ENCODE data around the gene PPIF. TPM values are rescaled to one million over a fixed set of nuclear protein-coding genes. Genes with fewer than 3 reads are reported as not detected.
"Not testable (repeated sequence)": the region's sequence is repeated elsewhere in the genome, so short reads cannot be mapped to it uniquely, and the experiment has no call there.

The PPIF gene
- total RNA-seq, 6 donors from 2014 or later: 19.3 to 46.5 (median 31.2) TPM

DNA sequence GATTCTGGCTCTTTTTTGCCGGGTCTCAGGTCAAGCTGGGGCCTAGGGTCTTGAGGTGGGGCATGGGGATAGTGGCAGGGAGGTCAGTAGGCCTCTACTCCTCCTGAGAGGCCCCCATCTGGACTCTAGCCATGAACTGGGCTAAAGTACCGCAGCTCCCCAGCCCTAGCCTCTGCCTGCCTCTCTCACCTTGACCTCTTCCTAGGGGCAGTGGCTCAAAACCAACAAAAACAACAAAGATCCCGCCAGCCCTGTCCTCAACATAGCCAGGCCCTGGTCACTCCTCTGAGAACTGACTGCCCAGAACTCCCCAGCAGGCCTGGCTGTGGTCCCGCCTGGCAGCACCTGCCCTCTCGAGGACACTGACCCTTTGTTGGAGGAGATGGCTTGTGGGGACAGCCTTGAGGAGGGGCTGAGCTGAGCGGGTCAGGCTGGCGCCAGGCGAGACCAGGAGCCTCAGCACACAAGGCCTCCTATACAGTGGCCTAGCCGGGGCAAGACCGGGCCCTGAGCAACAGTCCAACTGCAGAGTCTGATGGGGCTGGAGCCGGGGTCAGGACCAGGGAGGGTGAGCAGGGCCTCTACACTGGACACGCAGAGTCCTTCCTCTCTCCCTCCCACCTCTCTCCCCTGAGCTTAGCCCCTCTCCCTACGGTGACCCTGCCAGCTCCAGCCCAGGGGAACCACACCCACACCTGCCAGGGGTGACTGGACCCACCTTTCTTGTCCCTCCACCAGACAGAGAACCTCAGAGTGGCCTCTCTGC, 11.6 kb upstream of the PPIF start:
- H3K27me3 ChIP-seq: no peaks in the 10 kb centered on the region
- H3K4me1 ChIP-seq: no peaks in the 10 kb centered on the region
- 89 to 91% methylated on average over 6 to 13 of the region's 13 CpGs for WGBS, 2 donors
- no peaks in the 10 kb centered on the region for H3K9me3 ChIP-seq
- TF ChIP-seq POLR2A (IDR thresholded peaks at IDR 0.05) (no peak), POLR2AphosphoS5 (IDR thresholded peaks at IDR 0.05) (no peak), EP300 (IDR thresholded peaks at IDR 0.05) (no peak)
- TF ChIP-seq, protein P1, sequence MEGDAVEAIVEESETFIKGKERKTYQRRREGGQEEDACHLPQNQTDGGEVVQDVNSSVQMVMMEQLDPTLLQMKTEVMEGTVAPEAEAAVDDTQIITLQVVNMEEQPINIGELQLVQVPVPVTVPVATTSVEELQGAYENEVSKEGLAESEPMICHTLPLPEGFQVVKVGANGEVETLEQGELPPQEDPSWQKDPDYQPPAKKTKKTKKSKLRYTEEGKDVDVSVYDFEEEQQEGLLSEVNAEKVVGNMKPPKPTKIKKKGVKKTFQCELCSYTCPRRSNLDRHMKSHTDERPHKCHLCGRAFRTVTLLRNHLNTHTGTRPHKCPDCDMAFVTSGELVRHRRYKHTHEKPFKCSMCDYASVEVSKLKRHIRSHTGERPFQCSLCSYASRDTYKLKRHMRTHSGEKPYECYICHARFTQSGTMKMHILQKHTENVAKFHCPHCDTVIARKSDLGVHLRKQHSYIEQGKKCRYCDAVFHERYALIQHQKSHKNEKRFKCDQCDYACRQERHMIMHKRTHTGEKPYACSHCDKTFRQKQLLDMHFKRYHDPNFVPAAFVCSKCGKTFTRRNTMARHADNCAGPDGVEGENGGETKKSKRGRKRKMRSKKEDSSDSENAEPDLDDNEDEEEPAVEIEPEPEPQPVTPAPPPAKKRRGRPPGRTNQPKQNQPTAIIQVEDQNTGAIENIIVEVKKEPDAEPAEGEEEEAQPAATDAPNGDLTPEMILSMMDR (IDR thresholded peaks at IDR 0.05): no peak
- no peak overlapping the region for H3K4me3 ChIP-seq
- no peak overlapping the region for H3K27ac ChIP-seq
- ATAC-seq (ENCODE audit: low FRiP score in 2 of 2): no peak
- H3K36me3 ChIP-seq: no peaks in the 10 kb centered on the region
- DNase-seq: no peak

DNA sequence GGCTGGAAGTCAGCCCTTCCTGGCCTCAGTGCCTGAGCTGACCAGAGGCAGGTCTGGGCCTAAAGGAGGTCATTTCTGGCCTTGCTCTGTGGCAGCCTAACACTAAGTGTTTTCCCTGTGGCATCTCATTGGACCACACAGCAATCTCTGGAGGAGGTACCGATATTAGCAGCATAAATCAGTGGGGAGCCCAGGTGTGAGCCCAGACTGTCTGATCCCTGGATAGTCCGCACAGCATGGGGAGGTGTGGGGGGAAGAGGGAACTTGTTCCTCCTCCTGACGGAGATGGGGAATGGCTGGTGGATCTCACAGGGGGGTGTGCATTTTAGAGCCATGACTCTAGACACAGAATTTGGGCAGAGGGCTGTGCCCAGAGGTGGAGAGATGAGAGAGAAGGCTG, 11.0 kb upstream of the PPIF start:
- Histone ChIP-seq H3K4me3 (no peak overlapping the region), H3K36me3 (no peaks in the 10 kb centered on the region), H3K27me3 (no peaks in the 10 kb centered on the region), H3K4me1 (no peaks in the 10 kb centered on the region), H3K9me3 (no peaks in the 10 kb centered on the region), H3K27ac (no peak overlapping the region)
- DNase-seq (no peak), ATAC-seq (ENCODE audit: low FRiP score in 2 of 2) (no peak)
- 94 to 97% methylated on average over 3 of the region's 3 CpGs for WGBS, 2 donors
- no peak for TF ChIP-seq POLR2A (IDR thresholded peaks at IDR 0.05)
- TF ChIP-seq EP300 (IDR thresholded peaks at IDR 0.05): no peak
- TF ChIP-seq, protein P1 (IDR thresholded peaks at IDR 0.05): no peak
- no peak for TF ChIP-seq POLR2AphosphoS5 (IDR thresholded peaks at IDR 0.05)

DNA sequence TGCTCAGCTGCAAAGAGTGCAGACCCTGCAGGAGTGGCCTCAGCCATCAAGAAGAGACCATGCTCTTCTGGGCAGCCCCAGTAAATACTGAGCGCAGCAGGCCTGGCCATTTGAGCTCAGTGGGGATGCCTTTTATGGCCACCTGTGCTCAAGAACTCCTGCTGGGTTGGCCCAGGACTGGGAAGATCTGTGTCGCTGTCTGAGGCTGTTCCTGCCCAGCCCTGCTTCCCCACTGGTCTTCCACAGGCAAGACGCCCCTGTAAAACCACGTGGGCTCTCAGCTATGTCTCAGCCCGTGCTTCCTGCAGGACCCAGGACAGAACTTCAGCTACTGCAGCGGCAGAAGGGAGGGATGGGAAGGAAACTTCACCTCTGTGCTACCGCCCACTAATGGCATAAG, 10.5 kb upstream of the PPIF start:
- H3K4me1 ChIP-seq: no peaks in the 10 kb centered on the region
- no peaks in the 10 kb centered on the region for H3K36me3 ChIP-seq
- H3K4me3 ChIP-seq: no peak overlapping the region
- WGBS, 2 donors: 74% methylated on average over 7 of the region's 7 CpGs; no CpG with 5 or more reads in 1 of the 2 donors
- ATAC-seq (ENCODE audit: low FRiP score in 2 of 2): no peak
- no peaks in the 10 kb centered on the region for H3K9me3 ChIP-seq
- H3K27ac ChIP-seq: no peak overlapping the region
- no peak for DNase-seq
- H3K27me3 ChIP-seq: no peaks in the 10 kb centered on the region
- TF ChIP-seq EP300 (IDR thresholded peaks at IDR 0.05): no peak
- no peak for TF ChIP-seq POLR2AphosphoS5 (IDR thresholded peaks at IDR 0.05)
- TF ChIP-seq, protein P1 (IDR thresholded peaks at IDR 0.05): no peak
- no peak for TF ChIP-seq POLR2A (IDR thresholded peaks at IDR 0.05)

DNA sequence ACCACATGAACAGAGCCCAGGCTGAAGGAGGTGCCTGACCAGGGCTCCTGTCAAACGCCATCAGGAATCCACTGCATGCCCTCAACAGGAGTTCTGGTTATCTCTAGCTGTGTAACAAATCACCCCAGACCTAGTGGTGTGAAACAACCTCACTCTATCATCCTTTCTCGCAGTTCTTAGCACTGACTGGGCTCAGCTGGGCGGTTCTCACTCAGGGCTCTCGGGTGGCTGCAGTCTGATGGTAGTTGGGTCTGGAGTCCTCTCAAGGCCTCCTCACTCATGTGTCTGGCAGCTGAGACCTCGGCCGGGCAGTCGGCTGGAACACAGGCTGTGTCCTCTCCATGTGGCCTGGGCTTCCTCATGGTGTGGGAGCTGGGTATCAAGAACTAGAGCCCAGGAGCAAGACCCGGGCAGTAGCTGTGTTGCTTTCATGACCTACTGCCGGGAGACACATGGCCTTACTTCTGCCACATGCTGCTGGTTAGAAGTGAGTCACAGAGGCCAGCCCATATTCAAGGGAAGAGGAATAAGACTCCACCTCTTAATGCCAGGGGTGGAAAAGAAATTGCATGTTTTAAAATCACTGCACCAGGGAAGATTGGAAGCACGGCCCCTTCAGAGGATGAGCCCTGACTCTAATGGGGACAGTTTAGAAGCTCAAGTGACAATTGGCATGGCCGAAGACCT, 9.3 kb upstream of the PPIF start:
- not testable (repeated sequence) for H3K4me3 ChIP-seq; H3K27ac ChIP-seq; ATAC-seq (ENCODE audit: low FRiP score in 2 of 2); H3K27me3 ChIP-seq; H3K9me3 ChIP-seq; H3K36me3 ChIP-seq; H3K4me1 ChIP-seq; DNase-seq
- 97% methylated on average over 4 to 7 of the region's 11 CpGs for WGBS, 2 donors

DNA sequence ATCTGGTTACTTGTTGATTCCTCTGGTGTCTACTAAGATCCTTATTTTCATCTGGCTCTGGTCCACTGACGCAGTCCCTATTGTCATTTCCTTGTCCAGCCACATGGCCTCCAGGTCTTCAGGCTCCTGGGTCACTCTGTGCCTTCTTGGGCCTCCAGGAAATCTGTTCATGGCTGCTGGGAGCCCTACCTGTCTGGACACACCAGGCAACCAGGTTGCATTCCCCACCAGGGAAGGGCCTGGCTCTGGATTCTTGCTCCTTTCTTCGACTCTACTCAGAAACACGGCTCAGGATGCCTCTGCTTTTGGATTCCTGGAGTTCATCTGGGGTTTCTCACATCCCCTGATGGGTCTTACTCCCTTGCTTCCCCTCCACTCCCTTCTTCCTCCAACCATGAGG, 8.0 kb upstream of the PPIF start:
- H3K4me1 ChIP-seq: no peaks in the 10 kb centered on the region
- no peaks in the 10 kb centered on the region for H3K36me3 ChIP-seq
- H3K4me3 ChIP-seq: no peak overlapping the region
- no peak for DNase-seq
- TF ChIP-seq, protein P1 (IDR thresholded peaks at IDR 0.05): no peak
- TF ChIP-seq POLR2A (IDR thresholded peaks at IDR 0.05): no peak
- TF ChIP-seq POLR2AphosphoS5 (IDR thresholded peaks at IDR 0.05): no peak
- no peak for TF ChIP-seq EP300 (IDR thresholded peaks at IDR 0.05)
- H3K27ac ChIP-seq: no peak overlapping the region
- no peak for ATAC-seq (ENCODE audit: low FRiP score in 2 of 2)
- WGBS, 2 donors: 88 to 91% methylated on average over 3 of the region's 3 CpGs
- H3K27me3 ChIP-seq: no peaks in the 10 kb centered on the region
- no peaks in the 10 kb centered on the region for H3K9me3 ChIP-seq
